Left lung (tissue), 10 donors: Measurements from ENCODE around the gene PPFIA3. TPM values are rescaled to one million over a fixed set of nuclear protein-coding genes. Genes with fewer than 3 reads are reported as not detected.
"Not testable (repeated sequence)": the region's sequence is repeated elsewhere in the genome, so short reads cannot be mapped to it uniquely, and the experiment has no call there.

Experiments used
- ATAC-seq: fragments of 200-7000 bp; cut with Tn5 transposase; one replicate; pipeline ENCODE4 v1.9.1; 2020; ENCODE audit warnings: moderate library complexity
- DNase-seq, 4 donors: peaks; one replicate each; pipeline ENCODE4 v3.0.0-alpha.2; 2013 to 2020
- H3K27ac ChIP-seq, 2 donors: fragments of 200-600 bp; sonication (generic) in 1 of 2; one replicate each; pipeline versions ENCODE4 v1.5.0 to v1.8.0; 2020 to 2021
- H3K27me3 ChIP-seq, 2 donors: fragments of 200-600 bp; sonication (generic) in 1 of 2; one replicate each; pipeline versions ENCODE4 v1.5.0 to v1.8.0; 2020 to 2021
- H3K36me3 ChIP-seq, 2 donors: fragments of 200-600 bp; sonication (generic) in 1 of 2; one replicate each; pipeline versions ENCODE4 v1.5.0 to v1.8.0; 2020 to 2021
- H3K4me1 ChIP-seq, 2 donors: fragments of 200-600 bp; one replicate each; pipeline ENCODE4 v1.8.0; 2021
- H3K4me3 ChIP-seq, 2 donors: fragments of 200-600 bp; sonication (generic) in 1 of 2; one replicate each; pipeline versions ENCODE4 v1.5.0 to v1.8.0; 2020 to 2021; ENCODE audit warnings: mild to moderate bottlenecking in 1 of 2
- H3K9me3 ChIP-seq, 2 donors: fragments of 200-600 bp; sonication (generic) in 1 of 2; one replicate each; pipeline versions ENCODE4 v1.5.0 to v1.8.0; 2020 to 2021
- intact Hi-C, 2 donors: fragments of 100-400 bp; cut with DNase I; formaldehyde crosslinking; loops; one replicate each; pipeline versions ENCODE4 v1.11.2 to v1.14.2; 2022
- polyA plus RNA-seq, 6 donors: library from polyadenylated mRNA; unstranded; fragments of 120-200 nt; gene quantifications; one replicate each; pipeline ENCODE4 v1.2.1, GENCODE V29; 2013; ENCODE audit not compliant: insufficient read length in 6 of 6
- total RNA-seq, 2 donors: library from RNA; stranded (reverse); fragmentation: NEBNext Ultra II Directional; extraction: Animal tissue kit (Norgen Biotek cat#: 25700); gene quantifications; one replicate each; pipeline ENCODE4 v1.2.1, GENCODE V29; 2021
- TF ChIP-seq, protein P1 (sequence below), 2 donors: fragments of 200-600 bp; sonication (generic) in 1 of 2; IDR thresholded peaks; one replicate each; pipeline versions ENCODE4 v1.5.0 to v1.8.0; 2021; ENCODE audit warnings: antibody characterized with exemption in 2 of 2
- donor health status: DM: no; HTN: yes; CAD: no.
- donor health status: DM: no; HTN: no; CAD: no.

The PPFIA3 gene
- total and polyA plus RNA-seq, 8 donors = 5.9 to 9.9 (median 7.6) TPM

DNA sequence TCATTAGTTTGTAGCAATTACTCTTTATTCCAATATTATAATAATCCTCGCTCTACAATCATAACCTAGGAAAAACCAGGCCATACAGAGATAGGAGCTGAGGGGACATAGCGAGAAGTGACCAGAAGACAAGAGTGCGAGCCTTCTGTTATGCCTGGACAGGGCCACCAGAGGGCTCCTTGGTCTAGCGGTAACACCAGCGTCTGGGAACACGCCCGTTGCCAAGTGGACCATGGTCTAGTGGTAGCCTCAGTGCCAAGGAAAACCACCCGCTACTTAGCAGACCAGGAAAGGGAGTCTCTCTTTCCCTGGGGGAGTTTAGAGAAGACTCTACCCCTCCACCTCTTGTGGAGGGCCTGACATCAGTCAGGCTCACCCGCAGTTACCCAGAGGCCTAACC is 44.5 kb upstream of the PPFIA3 start:
- Histone ChIP-seq H3K4me1 (peaks cover 0 to 10% of the 10 kb centered on the region in 2 donors), H3K27me3 (peaks cover 32 to 48% of the 10 kb centered on the region in 2 donors)
- H3K9me3 ChIP-seq, H3K27ac ChIP-seq, H3K4me3 ChIP-seq, intact Hi-C loops, H3K36me3 ChIP-seq: not testable (repeated sequence)
- TF ChIP-seq, protein P1, sequence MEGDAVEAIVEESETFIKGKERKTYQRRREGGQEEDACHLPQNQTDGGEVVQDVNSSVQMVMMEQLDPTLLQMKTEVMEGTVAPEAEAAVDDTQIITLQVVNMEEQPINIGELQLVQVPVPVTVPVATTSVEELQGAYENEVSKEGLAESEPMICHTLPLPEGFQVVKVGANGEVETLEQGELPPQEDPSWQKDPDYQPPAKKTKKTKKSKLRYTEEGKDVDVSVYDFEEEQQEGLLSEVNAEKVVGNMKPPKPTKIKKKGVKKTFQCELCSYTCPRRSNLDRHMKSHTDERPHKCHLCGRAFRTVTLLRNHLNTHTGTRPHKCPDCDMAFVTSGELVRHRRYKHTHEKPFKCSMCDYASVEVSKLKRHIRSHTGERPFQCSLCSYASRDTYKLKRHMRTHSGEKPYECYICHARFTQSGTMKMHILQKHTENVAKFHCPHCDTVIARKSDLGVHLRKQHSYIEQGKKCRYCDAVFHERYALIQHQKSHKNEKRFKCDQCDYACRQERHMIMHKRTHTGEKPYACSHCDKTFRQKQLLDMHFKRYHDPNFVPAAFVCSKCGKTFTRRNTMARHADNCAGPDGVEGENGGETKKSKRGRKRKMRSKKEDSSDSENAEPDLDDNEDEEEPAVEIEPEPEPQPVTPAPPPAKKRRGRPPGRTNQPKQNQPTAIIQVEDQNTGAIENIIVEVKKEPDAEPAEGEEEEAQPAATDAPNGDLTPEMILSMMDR (IDR thresholded peaks at IDR 0.05) = peak; percentile 62 to 69
- peak in 2 of 4 donors; percentile 58 to 67 for DNase-seq
- peak; percentile 54 for ATAC-seq

DNA sequence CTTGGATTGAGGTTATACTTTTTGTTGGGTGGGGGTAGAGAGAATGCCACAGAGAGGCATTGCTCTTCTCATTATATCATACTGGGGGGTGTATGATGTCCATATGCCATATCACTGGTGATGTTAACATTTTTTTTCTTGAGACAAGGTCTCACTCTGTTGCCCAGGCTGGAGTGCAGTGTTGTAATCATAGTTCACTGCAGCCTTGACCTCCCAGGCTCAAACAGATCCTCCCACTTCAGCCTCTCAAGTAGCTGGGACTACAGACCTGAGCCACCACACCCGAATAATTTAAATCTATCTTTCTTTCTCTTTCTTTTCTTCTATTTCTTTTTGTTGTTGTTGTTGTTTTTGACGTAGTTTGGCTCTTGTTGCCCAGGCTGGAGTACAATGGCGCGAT is 39.0 kb upstream of the PPFIA3 start:
- Histone ChIP-seq H3K9me3 (no peaks in the 10 kb centered on the region), H3K27ac (no peak overlapping the region), H3K4me1 (peaks cover 0 to 5% of the 10 kb centered on the region in 2 donors), H3K4me3 (no peak overlapping the region), H3K36me3 (no peaks in the 10 kb centered on the region), H3K27me3 (no peaks in the 10 kb centered on the region)
- intact Hi-C loops = no loop called here
- TF ChIP-seq, protein P1 (IDR thresholded peaks at IDR 0.05) = no peak
- no peak for DNase-seq
- ATAC-seq = no peak

DNA sequence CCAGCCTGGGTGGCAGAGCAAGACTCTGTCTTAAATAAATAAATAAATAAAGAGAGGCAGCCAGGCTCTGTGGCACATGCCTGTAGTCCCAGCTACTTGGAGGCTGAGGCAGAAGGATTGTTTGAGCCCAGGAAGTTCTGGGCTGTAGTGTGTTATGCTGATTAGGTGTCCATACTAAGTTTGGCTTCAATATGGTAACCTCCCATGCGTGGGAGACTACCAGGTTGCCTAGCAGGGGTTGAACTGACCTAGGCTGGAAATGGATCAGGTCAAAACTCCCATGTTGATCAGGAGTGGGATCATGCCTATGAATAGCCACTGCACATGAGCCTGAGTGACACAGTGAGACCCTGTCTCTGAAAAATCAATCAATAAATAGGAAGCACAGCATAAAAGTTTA is 38.1 kb upstream of the PPFIA3 start:
- no peaks in the 10 kb centered on the region for H3K36me3 ChIP-seq

DNA sequence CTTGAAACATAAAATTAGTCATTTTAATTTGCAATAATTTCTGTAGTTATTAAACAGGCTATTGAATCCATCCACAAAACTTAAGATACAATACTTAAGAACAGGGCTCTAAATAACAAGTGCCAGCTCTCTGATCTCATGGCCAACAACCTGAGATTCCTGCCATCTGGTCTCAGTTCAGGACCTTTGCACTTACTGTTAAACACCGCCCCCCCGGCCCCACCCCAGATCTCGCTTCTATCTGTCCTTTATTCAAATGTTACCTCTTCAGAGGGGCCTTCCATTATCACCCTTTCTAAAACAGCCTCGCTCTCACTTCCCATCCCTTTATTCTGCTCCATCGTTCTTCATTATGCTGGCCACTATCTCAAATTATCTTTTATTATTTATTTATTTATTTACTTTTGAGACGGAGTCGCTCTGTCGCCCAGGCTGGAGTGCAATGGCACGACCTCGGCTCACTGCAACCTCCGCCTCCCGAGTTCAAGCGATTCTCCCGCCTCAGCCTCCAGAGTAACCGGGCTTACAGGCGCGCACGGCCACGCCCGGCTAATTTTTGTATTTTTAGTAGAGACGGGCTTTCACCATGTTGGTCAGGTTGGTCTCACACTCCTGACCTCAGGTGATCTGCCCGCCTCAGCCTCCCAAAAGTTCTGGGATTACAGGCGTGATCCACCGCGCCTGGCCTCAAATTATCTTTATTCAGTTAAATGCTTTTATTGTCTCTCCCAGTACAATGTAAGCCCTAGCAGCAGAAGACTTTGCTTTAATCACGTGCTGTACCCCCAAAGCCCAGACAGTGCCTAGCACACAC is 34.9 kb upstream of the PPFIA3 start:
- intact Hi-C loops = no loop called here
- DNase-seq = no peak
- ATAC-seq = no peak

More for the DNA sequence above, 38.1 kb upstream of the PPFIA3 start:
- Histone ChIP-seq H3K27ac (no peak overlapping the region), H3K27me3 (no peaks in the 10 kb centered on the region), H3K4me1 (peaks cover 4 to 10% of the 10 kb centered on the region in 2 donors), H3K9me3 (no peaks in the 10 kb centered on the region), H3K4me3 (no peak overlapping the region)
- no peak for DNase-seq
- TF ChIP-seq, protein P1 (IDR thresholded peaks at IDR 0.05) = no peak
- intact Hi-C loops = no loop called here
- no peak for ATAC-seq

More for the DNA sequence above, 34.9 kb upstream of the PPFIA3 start:
- Histone ChIP-seq H3K36me3 (peaks cover 0 to 25% of the 10 kb centered on the region in 2 donors), H3K27ac (peak overlapping the region; percentile 69 to 86), H3K27me3 (no peaks in the 10 kb centered on the region), H3K4me1 (peaks cover 12 to 35% of the 10 kb centered on the region in 2 donors), H3K4me3 (peak overlapping the region; percentile 90 to 99), H3K9me3 (no peaks in the 10 kb centered on the region)
- TF ChIP-seq, protein P1 (IDR thresholded peaks at IDR 0.05) = no peak
